Testis (tissue), 2 donors: ENCODE data around the gene VMAC.
"Not testable (repeated sequence)": the region's sequence is repeated elsewhere in the genome, so short reads cannot be mapped to it uniquely, and the experiment has no call there.

Experiments used
- POLR2A ChIP-seq: fragments of 450-650 bp; IDR thresholded peaks from one replicate; pipeline ENCODE4 v1.6.1; 2017; ENCODE audit warnings: antibody characterized with exemption, mild to moderate bottlenecking, moderate library complexity
- TF ChIP-seq, protein P1 (sequence below), 3 experiments: fragments of 450-650 bp in 2 of 3; fragments of 200-600 bp in 1 of 3; sonication (generic) in 1 of 3; IDR thresholded peaks; one replicate each; pipeline ENCODE4 v1.5.1; 2016 to 2019; ENCODE audit warnings: antibody characterized with exemption in 3 of 3, mild to moderate bottlenecking in 2 of 3, moderate library complexity in 1 of 3

DNA sequence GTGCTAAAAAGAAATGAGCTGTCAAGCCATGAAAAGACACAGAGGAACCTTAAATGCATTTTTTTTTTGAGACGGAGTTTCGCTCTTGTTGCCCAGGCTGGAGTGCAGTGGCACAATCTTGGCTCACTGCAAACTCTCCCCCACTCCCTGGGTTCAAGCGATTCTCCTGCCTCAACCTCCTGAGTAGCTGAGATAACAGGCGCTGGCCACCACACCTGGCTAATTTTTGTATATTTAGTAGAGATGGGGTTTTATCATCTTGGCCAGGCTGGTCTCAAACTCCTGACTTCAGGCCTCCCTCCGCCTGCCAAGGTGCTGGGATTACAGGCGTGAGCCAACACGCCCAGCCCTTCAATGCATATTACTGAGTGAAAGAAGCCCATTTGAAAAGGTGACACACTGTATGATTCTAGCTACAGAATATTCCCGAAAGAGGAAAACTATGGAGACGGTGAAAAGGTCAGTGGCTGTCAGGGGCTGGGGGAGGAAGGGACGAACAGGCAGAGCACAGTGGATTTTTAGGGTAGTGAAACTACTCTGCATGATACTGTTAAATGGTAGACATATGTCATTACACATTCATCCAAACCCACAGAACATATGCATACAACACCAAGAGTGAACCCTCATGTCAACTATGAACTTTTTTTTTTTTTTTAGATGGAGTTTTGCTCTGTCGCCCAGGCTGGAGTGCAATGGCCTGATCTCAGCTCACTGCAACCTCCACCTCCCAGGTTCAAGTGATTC, 20.4 kb upstream of the VMAC start:
- TF ChIP-seq, protein P1, sequence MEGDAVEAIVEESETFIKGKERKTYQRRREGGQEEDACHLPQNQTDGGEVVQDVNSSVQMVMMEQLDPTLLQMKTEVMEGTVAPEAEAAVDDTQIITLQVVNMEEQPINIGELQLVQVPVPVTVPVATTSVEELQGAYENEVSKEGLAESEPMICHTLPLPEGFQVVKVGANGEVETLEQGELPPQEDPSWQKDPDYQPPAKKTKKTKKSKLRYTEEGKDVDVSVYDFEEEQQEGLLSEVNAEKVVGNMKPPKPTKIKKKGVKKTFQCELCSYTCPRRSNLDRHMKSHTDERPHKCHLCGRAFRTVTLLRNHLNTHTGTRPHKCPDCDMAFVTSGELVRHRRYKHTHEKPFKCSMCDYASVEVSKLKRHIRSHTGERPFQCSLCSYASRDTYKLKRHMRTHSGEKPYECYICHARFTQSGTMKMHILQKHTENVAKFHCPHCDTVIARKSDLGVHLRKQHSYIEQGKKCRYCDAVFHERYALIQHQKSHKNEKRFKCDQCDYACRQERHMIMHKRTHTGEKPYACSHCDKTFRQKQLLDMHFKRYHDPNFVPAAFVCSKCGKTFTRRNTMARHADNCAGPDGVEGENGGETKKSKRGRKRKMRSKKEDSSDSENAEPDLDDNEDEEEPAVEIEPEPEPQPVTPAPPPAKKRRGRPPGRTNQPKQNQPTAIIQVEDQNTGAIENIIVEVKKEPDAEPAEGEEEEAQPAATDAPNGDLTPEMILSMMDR (IDR thresholded peaks at IDR 0.05) = not testable (repeated sequence)
- not testable (repeated sequence) for TF ChIP-seq POLR2A
